ENCODE measurements around the gene RAB44. TPM values are rescaled to one million over a fixed set of nuclear protein-coding genes. Genes with fewer than 3 reads are reported as not detected.
A peak's percentile ranks its signal among the peaks of the same experiment; 100 is the strongest.

The RAB44 gene
- total RNA-seq, 4 donors from 2014 or later = 0.14 to 1.1 (median 0.46) TPM

DNA sequence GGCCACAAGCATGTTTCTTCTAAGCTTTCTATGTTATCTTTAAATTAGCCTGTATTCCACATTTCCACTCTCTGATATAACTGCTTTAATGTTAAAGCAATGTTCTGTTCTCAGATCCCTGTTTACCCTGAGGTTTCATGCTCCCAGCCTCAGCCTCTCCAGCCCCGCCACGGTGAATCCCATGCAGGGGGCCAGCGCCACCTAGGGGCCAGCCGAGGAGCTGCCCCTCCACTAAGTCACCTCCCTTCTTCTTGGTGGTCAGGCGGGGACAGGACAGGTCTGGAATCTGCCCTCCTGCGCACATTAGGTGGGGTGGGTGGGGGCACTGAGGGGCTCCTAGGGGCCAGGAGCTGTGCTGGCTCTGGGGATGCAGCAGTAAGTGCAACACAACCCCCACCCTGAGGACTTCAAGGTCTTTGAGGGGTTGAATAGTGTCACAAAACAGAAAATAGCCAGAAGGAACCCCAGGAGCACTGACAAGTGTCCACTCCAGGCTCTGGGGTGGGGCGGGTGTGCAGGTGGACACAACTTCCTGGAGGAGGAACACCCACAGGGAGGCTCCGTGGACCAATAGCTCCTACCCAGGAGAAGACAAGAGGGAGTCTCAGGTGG, 61.6 kb downstream of the RAB44 start:
- DNase-seq = peak; percentile 90
- Histone ChIP-seq H3K4me1 (peaks cover 6 to 53% (median 21%) of the 10 kb centered on the region in 4 donors), H3K36me3 (no peaks in the 10 kb centered on the region), H3K27me3 (no peaks in the 10 kb centered on the region), H3K27ac (peak overlapping the region; percentile 22 to 63 (median 31)), H3K9me3 (no peaks in the 10 kb centered on the region), H3K4me3 (no peak overlapping the region)
- WGBS, 2 donors (ENCODE audit: low coverage in 1 of 2) = 0 to 6% methylated on average over 2 to 8 of the region's 8 CpGs
- intact Hi-C loops (cut with DNase I; ENCODE audit: low total_unique reads) = loop anchor here (5.0 to 10.0 kb wide), 2 partner anchors 74 to 142 kb away; no protein-coding TSS in a partner anchor
- TF ChIP-seq POLR2AphosphoS5 (IDR thresholded peaks at IDR 0.05) = no peak
- TF ChIP-seq, protein P1, sequence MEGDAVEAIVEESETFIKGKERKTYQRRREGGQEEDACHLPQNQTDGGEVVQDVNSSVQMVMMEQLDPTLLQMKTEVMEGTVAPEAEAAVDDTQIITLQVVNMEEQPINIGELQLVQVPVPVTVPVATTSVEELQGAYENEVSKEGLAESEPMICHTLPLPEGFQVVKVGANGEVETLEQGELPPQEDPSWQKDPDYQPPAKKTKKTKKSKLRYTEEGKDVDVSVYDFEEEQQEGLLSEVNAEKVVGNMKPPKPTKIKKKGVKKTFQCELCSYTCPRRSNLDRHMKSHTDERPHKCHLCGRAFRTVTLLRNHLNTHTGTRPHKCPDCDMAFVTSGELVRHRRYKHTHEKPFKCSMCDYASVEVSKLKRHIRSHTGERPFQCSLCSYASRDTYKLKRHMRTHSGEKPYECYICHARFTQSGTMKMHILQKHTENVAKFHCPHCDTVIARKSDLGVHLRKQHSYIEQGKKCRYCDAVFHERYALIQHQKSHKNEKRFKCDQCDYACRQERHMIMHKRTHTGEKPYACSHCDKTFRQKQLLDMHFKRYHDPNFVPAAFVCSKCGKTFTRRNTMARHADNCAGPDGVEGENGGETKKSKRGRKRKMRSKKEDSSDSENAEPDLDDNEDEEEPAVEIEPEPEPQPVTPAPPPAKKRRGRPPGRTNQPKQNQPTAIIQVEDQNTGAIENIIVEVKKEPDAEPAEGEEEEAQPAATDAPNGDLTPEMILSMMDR (IDR thresholded peaks at IDR 0.05) = peak; percentile 94 to 99 (median 98)
- in situ Hi-C loops (cut with MboI; ENCODE audit: low pct_ligation_motif_present in 1 of 4, low pct_unique_long_range_greater_than_20kb in 1 of 4, low sequenced_read_pairs in 3 of 4) = loop anchor here (10.0 to 25.0 kb wide), 5 partner anchors 134 to 453 kb away; partner anchors contain the start of gene FGD2 (in 1 of the 4)

DNA sequence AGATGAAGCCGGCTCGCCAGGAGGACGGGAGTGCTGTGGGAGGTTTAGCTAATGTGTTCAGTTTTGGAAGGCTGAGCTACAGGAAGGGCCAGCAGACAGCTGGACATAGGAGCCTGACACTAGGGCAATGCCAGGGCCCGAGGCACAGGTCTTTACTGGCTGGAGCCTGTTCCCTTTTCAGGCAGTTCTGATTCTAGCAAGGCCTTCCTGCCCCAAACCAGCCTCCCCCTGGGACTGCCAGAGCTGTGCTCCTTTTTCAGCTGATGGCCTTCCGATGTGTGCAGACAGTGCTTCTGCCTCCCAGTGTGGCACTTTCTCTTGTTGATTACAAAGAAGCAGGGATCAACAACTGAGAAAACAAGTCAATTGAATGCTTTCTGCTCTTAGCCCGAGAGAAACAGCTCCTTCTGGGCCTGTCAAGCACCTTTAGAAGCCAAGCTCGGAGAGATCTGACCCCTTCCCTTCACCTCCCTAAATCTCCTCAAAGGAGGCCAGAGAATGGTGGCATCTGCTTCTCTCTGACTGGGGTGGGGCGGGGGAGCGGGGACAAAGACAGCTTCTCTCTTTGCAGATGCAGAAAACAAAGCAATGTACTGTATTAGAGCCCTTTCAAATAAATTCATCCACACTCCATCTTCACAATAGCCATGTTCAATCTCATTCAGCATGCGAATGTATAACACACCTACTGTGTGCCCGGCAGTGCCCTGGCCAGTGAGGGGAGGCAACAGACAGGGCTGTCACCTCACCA, 63.2 kb downstream of the RAB44 start:
- H3K9me3 ChIP-seq = no peaks in the 10 kb centered on the region
- H3K27ac ChIP-seq = no peak overlapping the region
- 90 to 100% methylated on average over 1 to 11 of the region's 11 CpGs for WGBS, 2 donors (ENCODE audit: low coverage in 1 of 2)
- H3K4me1 ChIP-seq = peaks cover 6 to 41% (median 13%) of the 10 kb centered on the region in 4 donors
- no peak overlapping the region for H3K4me3 ChIP-seq
- no peaks in the 10 kb centered on the region for H3K36me3 ChIP-seq
- TF ChIP-seq EP300 (IDR thresholded peaks at IDR 0.05; ENCODE audit: low read depth) (no peak), POLR2A (IDR thresholded peaks at IDR 0.05) (no peak), POLR2AphosphoS5 (IDR thresholded peaks at IDR 0.05) (no peak)
- TF ChIP-seq, protein P1 (IDR thresholded peaks at IDR 0.05) = no peak
- intact Hi-C loops (cut with DNase I; ENCODE audit: low total_unique reads) = no loop called here
- no peak for DNase-seq
- H3K27me3 ChIP-seq = no peaks in the 10 kb centered on the region
- in situ Hi-C loops (cut with MboI; ENCODE audit: low pct_ligation_motif_present in 1 of 4, low pct_unique_long_range_greater_than_20kb in 1 of 4, low sequenced_read_pairs in 3 of 4) = loop anchor here in 2 of 4 donors (25.0 kb wide), 3 partner anchors 149 to 451 kb away; partner anchors contain the start of gene FGD2 (in 1 of the 2)

DNA sequence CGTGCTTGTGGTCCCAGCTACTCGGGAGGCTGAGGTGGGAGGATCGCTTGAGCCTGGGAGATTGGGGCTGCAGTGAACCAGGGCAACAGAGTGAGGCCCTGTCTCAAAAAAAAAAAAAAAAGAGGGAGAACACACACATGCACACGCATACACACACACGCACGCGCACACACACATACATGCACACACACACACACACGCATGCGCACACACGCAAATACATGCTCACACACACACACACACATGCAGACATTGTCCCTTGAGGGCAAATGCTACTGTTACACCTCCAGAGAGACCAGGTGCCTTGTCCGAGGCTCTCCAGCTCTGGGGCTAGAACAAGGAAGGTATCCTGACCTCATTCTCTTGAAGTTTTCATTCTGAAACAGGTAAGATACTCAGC, 64.5 kb downstream of the RAB44 start:
- Histone ChIP-seq H3K4me3 (no peak overlapping the region), H3K27me3 (no peaks in the 10 kb centered on the region), H3K4me1 (peaks cover 4 to 33% (median 9%) of the 10 kb centered on the region in 4 donors), H3K36me3 (no peaks in the 10 kb centered on the region), H3K27ac (no peak overlapping the region), H3K9me3 (no peaks in the 10 kb centered on the region)
- DNase-seq = no peak
- in situ Hi-C loops (cut with MboI; ENCODE audit: low pct_ligation_motif_present in 1 of 4, low pct_unique_long_range_greater_than_20kb in 1 of 4, low sequenced_read_pairs in 3 of 4) (loop anchor here in 2 of 4 donors (25.0 kb wide), 3 partner anchors 150 to 450 kb away; partner anchors contain the start of gene FGD2 (in 1 of the 2)), intact Hi-C loops (cut with DNase I; ENCODE audit: low total_unique reads) (no loop called here)
- 95% methylated on average over 11 of the region's 11 CpGs; no CpG with 5 or more reads in 1 of the 2 donors for WGBS, 2 donors (ENCODE audit: low coverage in 1 of 2)
- TF ChIP-seq POLR2AphosphoS5 (IDR thresholded peaks at IDR 0.05) (no peak), POLR2A (IDR thresholded peaks at IDR 0.05) (no peak)
- TF ChIP-seq, protein P1 (IDR thresholded peaks at IDR 0.05) = no peak

DNA sequence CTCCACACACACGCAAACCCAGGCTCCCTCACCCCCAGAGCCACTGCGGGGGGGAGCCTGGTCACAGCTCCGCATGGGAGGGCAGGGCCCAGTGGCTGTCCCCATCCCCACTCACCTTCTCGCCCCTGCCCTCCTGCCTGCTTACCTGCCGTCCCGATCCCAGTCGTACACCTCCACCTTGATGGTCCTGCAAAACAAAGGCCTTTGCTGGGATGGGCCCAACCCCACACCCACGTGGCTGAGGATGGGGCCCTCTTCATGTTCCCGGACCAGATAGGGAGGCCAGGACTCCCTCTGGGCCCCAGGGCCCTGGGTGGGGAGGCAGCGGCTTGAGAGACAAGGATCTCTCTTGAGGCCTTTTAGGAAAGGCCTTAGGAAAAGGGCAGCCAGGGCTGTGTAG, 67.6 kb downstream of the RAB44 start:
- Histone ChIP-seq H3K36me3 (no peaks in the 10 kb centered on the region), H3K27me3 (no peaks in the 10 kb centered on the region), H3K4me1 (peaks cover 0 to 27% (median 2%) of the 10 kb centered on the region in 4 donors), H3K4me3 (no peak overlapping the region), H3K9me3 (no peaks in the 10 kb centered on the region), H3K27ac (no peak overlapping the region)
- WGBS, 2 donors (ENCODE audit: low coverage in 1 of 2) = 75% methylated on average over 10 of the region's 10 CpGs; no CpG with 5 or more reads in 1 of the 2 donors
- no peak for DNase-seq
- in situ Hi-C loops (cut with MboI; ENCODE audit: low pct_ligation_motif_present in 1 of 4, low pct_unique_long_range_greater_than_20kb in 1 of 4, low sequenced_read_pairs in 3 of 4) = loop anchor here (5.0 to 25.0 kb wide), 4 partner anchors 87 to 447 kb away; partner anchors contain the start of gene FGD2 (in 1 of the 4)
- intact Hi-C loops (cut with DNase I; ENCODE audit: low total_unique reads) = loop anchor here (5.0 kb wide), 1 partner anchor 82 kb away; no protein-coding TSS in a partner anchor
- TF ChIP-seq, protein P1 (IDR thresholded peaks at IDR 0.05) = no peak
- TF ChIP-seq POLR2A (IDR thresholded peaks at IDR 0.05) (no peak), EP300 (IDR thresholded peaks at IDR 0.05; ENCODE audit: low read depth) (no peak), POLR2AphosphoS5 (IDR thresholded peaks at IDR 0.05) (no peak)
